Measurements from ENCODE around the gene HOOK2. TPM values are rescaled to one million over a fixed set of nuclear protein-coding genes. Genes with fewer than 3 reads are reported as not detected.
"Not testable (repeated sequence)": the region's sequence is repeated elsewhere in the genome, so short reads cannot be mapped to it uniquely, and the experiment has no call there.

Gene HOOK2
- total RNA-seq, 1 experiment from 2014 or later, result 14.3 TPM

GRCh38 chr19:12715929-12716328 lies 59.4 kb downstream of the HOOK2 start:
- no peak for TF ChIP-seq CTCF (IDR thresholded peaks at IDR 0.05)
- TF ChIP-seq TCF7L2 (IDR thresholded peaks at IDR 0.05; ENCODE audit: low read depth, low read length), result no peak
- TF ChIP-seq POLR2AphosphoS5 (IDR thresholded peaks at IDR 0.05; ENCODE audit: low read depth, low read length), result no peak
- TF ChIP-seq REST (IDR thresholded peaks at IDR 0.05; ENCODE audit: insufficient read depth in 1 of 2, low read depth in 2 of 2, low read length in 1 of 2), result no peak
- no peaks in the 10 kb centered on the region for H3K9me3 ChIP-seq (ENCODE audit: control insufficient read depth, insufficient read depth, low read depth, low read length)
- H3K4me3 ChIP-seq (ENCODE audit: low read depth in 2 of 2, low read length in 2 of 2), result no peak overlapping the region
- no TSS peak for BruUV-seq (replicated peaks)
- no peak for DNase-seq (ENCODE audit: low read depth, low spot score)
- H3K27me3 ChIP-seq (ENCODE audit: control insufficient read depth, insufficient read depth, low read length), result no peaks in the 10 kb centered on the region
- CTCF ChIA-PET, result interaction anchor here (1.3 kb wide), 1 partner anchor 80 kb away, joined by 5 read pairs; no protein-coding TSS in a partner anchor
- POLR2A ChIA-PET, result interaction anchor here (0.6 kb wide), 2 partner anchors 35 to 1503 kb away, joined by 3 to 5 read pairs; no protein-coding TSS in a partner anchor
- in situ Hi-C loops (cut with HindIII; ENCODE audit: low pct_unique_long_range_greater_than_20kb, low sequenced_read_pairs) (no loop called here), intact Hi-C loops (cut with micrococcal nuclease; ENCODE audit: unreplicated experiment) (no loop called here)
- H3K27ac ChIP-seq (ENCODE audit: low read length), result no peak overlapping the region
- peaks cover 5% of the 10 kb centered on the region for H3K4me1 ChIP-seq (ENCODE audit: control insufficient read depth, insufficient read depth, low read length)
- H3K36me3 ChIP-seq (ENCODE audit: control insufficient read depth, insufficient read depth, low read length), result peaks cover 3% of the 10 kb centered on the region
- ATAC-seq, result no peak

GRCh38 chr19:12715102-12715501 lies 60.2 kb downstream of the HOOK2 start:
- intact Hi-C loops (cut with micrococcal nuclease; ENCODE audit: unreplicated experiment), result no loop called here
- in situ Hi-C loops (cut with HindIII; ENCODE audit: low pct_unique_long_range_greater_than_20kb, low sequenced_read_pairs), result no loop called here
- no peaks in the 10 kb centered on the region for H3K4me1 ChIP-seq (ENCODE audit: control insufficient read depth, insufficient read depth, low read length)
- DNase-seq (ENCODE audit: low read depth, low spot score) (no peak), ATAC-seq (no peak)
- no peaks in the 10 kb centered on the region for H3K27me3 ChIP-seq (ENCODE audit: control insufficient read depth, insufficient read depth, low read length)
- TF ChIP-seq CTCF (IDR thresholded peaks at IDR 0.05) (no peak), REST (IDR thresholded peaks at IDR 0.05; ENCODE audit: insufficient read depth in 1 of 2, low read depth in 2 of 2, low read length in 1 of 2) (no peak), POLR2AphosphoS5 (IDR thresholded peaks at IDR 0.05; ENCODE audit: low read depth, low read length) (no peak), SIN3A (IDR thresholded peaks at IDR 0.05; ENCODE audit: borderline replicate concordance, insufficient read depth, low read depth, low read length) (no peak), TCF7L2 (IDR thresholded peaks at IDR 0.05; ENCODE audit: low read depth, low read length) (no peak)
- H3K27ac ChIP-seq (ENCODE audit: low read length), result no peak overlapping the region
- no peak overlapping the region for H3K4me3 ChIP-seq (ENCODE audit: low read depth in 2 of 2, low read length in 2 of 2)
- BruUV-seq (replicated peaks), result no TSS peak
- ChIA-PET CTCF (no interaction called here), POLR2A (no interaction called here)
- peaks cover 8% of the 10 kb centered on the region for H3K36me3 ChIP-seq (ENCODE audit: control insufficient read depth, insufficient read depth, low read length)
- H3K9me3 ChIP-seq (ENCODE audit: control insufficient read depth, insufficient read depth, low read depth, low read length), result no peaks in the 10 kb centered on the region

GRCh38 chr19:12713304-12713703 lies 62.0 kb downstream of the HOOK2 start:
- CTCF ChIA-PET, result interaction anchor here (1.2 kb wide), 1 partner anchor 77 kb away, joined by 4 read pairs; no protein-coding TSS in a partner anchor
- H3K36me3 ChIP-seq (ENCODE audit: control insufficient read depth, insufficient read depth, low read length); POLR2A ChIA-PET; H3K27me3 ChIP-seq (ENCODE audit: control insufficient read depth, insufficient read depth, low read length); BruUV-seq (replicated peaks); ATAC-seq; H3K27ac ChIP-seq (ENCODE audit: low read length); H3K4me3 ChIP-seq (ENCODE audit: low read depth in 2 of 2, low read length in 2 of 2); H3K9me3 ChIP-seq (ENCODE audit: control insufficient read depth, insufficient read depth, low read depth, low read length); intact Hi-C loops (cut with micrococcal nuclease; ENCODE audit: unreplicated experiment); DNase-seq (ENCODE audit: low read depth, low spot score); in situ Hi-C loops (cut with HindIII; ENCODE audit: low pct_unique_long_range_greater_than_20kb, low sequenced_read_pairs); H3K4me1 ChIP-seq (ENCODE audit: control insufficient read depth, insufficient read depth, low read length): not testable (repeated sequence)

All from Panc1 (cell line).